Cardiac muscle cell (in vitro differentiated cells and primary cell): ENCODE measurements around the gene SLC9A3. TPM values are rescaled to one million over a fixed set of nuclear protein-coding genes. Genes with fewer than 3 reads are reported as not detected.
"Not testable (repeated sequence)": the region's sequence is repeated elsewhere in the genome, so short reads cannot be mapped to it uniquely, and the experiment has no call there.

Experiments used
- DNase-seq, 2 donors: peaks; one replicate each; pipeline versions ENCODE4 v3.0.0 to v3.0.0-alpha.2; 2010 to 2017; ENCODE audit warnings: low read depth in 1 of 2, low spot score in 1 of 2
- H3K27ac ChIP-seq: fragments of 200-600 bp; sonication (generic); 2 replicates; pipeline ENCODE4 v1.5.1; 2016
- H3K27me3 ChIP-seq: fragments of 200-600 bp; sonication (generic); 2 replicates; pipeline ENCODE4 v1.6.0; 2016; ENCODE audit warnings: control low read depth
- H3K36me3 ChIP-seq: fragments of 200-600 bp; sonication (generic); 2 replicates; pipeline ENCODE4 v1.5.1; 2016; ENCODE audit warnings: control low read depth
- H3K4me1 ChIP-seq: fragments of 200-600 bp; sonication (generic); 2 replicates; pipeline ENCODE4 v1.8.1; 2017; ENCODE audit warnings: low read depth, mild to moderate bottlenecking, mixed run types
- H3K4me3 ChIP-seq: fragments of 200-600 bp; sonication (generic); 2 replicates; pipeline ENCODE4 v1.5.1; 2016; ENCODE audit warnings: mild to moderate bottlenecking
- H3K9me3 ChIP-seq: fragments of 200-600 bp; sonication (generic); 2 replicates; pipeline ENCODE4 v1.5.1; 2017; ENCODE audit warnings: low read depth, mild to moderate bottlenecking, control low read depth
- CTCF ChIP-seq: IDR thresholded peaks from 2 replicates; pipeline ENCODE4 v1.5.1; 2012; ENCODE audit warnings: low read depth, mild to moderate bottlenecking, low read length
- polyA plus RNA-seq: library from polyadenylated mRNA; unstranded; fragments of >200 nt; fragmentation: Nextera tagmentation; extraction: Ambion mirVana; gene quantifications from 2 replicates; pipeline ENCODE4 v1.2.1, GENCODE V29; 2016
- total RNA-seq: library from RNA; depleted of rRNA; stranded (reverse); fragments of >200 nt; gene quantifications from 2 replicates; pipeline ENCODE4 v1.2.3, GENCODE V29; 2016

SLC9A3 gene
- total and polyA plus RNA-seq, 2 experiments from 2014 or later, result 4.8 to 15.3 TPM

GRCh38 chr5:560792-561166, 36.5 kb upstream of the SLC9A3 start:
- DNase-seq, result no peak

GRCh38 chr5:558871-559503, 34.7 kb upstream of the SLC9A3 start:
- no peaks in the 10 kb centered on the region for H3K9me3 ChIP-seq
- no peaks in the 10 kb centered on the region for H3K36me3 ChIP-seq
- H3K27ac ChIP-seq, result no peak overlapping the region
- no peaks in the 10 kb centered on the region for H3K4me1 ChIP-seq
- H3K27me3 ChIP-seq, result no peaks in the 10 kb centered on the region
- no peak overlapping the region for H3K4me3 ChIP-seq
- DNase-seq, result no peak
- TF ChIP-seq CTCF, result no peak

More at GRCh38 chr5:560792-561166, 36.5 kb upstream of the SLC9A3 start:
- H3K4me1 ChIP-seq, result no peaks in the 10 kb centered on the region
- H3K27ac ChIP-seq, result no peak overlapping the region
- H3K27me3 ChIP-seq, result peaks cover 3% of the 10 kb centered on the region
- H3K9me3 ChIP-seq, result no peaks in the 10 kb centered on the region
- H3K4me3 ChIP-seq, result no peak overlapping the region
- no peak for TF ChIP-seq CTCF
- H3K36me3 ChIP-seq, result no peaks in the 10 kb centered on the region

GRCh38 chr5:558326-558725, 34.1 kb upstream of the SLC9A3 start:
- TF ChIP-seq CTCF, result no peak
- H3K36me3 ChIP-seq, result no peaks in the 10 kb centered on the region
- no peak overlapping the region for H3K4me3 ChIP-seq
- no peak overlapping the region for H3K27ac ChIP-seq
- DNase-seq, result no peak
- H3K4me1 ChIP-seq, result no peaks in the 10 kb centered on the region
- H3K9me3 ChIP-seq, result no peaks in the 10 kb centered on the region
- no peaks in the 10 kb centered on the region for H3K27me3 ChIP-seq

- not testable (repeated sequence) for H3K27me3 ChIP-seq, DNase-seq, H3K27ac ChIP-seq, H3K36me3 ChIP-seq, H3K4me1 ChIP-seq, H3K4me3 ChIP-seq, H3K9me3 ChIP-seq
Measured at GRCh38 chr5:557917-558316, 33.7 kb upstream of the SLC9A3 start.

- no peak overlapping the region for H3K4me3 ChIP-seq
- DNase-seq, result no peak
- no peak for TF ChIP-seq CTCF
- H3K4me1 ChIP-seq, result no peaks in the 10 kb centered on the region
- peaks cover 3% of the 10 kb centered on the region for H3K27me3 ChIP-seq
- H3K36me3 ChIP-seq, result no peaks in the 10 kb centered on the region
- no peak overlapping the region for H3K27ac ChIP-seq
- no peaks in the 10 kb centered on the region for H3K9me3 ChIP-seq
Measured at GRCh38 chr5:556909-557441, 32.7 kb upstream of the SLC9A3 start.

GRCh38 chr5:555058-555623, 30.9 kb upstream of the SLC9A3 start:
- no peaks in the 10 kb centered on the region for H3K4me1 ChIP-seq
- DNase-seq, result no peak
- no peak overlapping the region for H3K4me3 ChIP-seq
- H3K27ac ChIP-seq, result no peak overlapping the region
- peaks cover 17% of the 10 kb centered on the region for H3K27me3 ChIP-seq
- no peak for TF ChIP-seq CTCF
- no peaks in the 10 kb centered on the region for H3K36me3 ChIP-seq
- no peaks in the 10 kb centered on the region for H3K9me3 ChIP-seq
